Brain microvascular endothelial cell (primary cell): ENCODE results near the gene VRK1.

Source experiments
- DNase-seq: peaks from one replicate; pipeline ENCODE4 v3.0.0-alpha.2; 2020
- H3K27ac ChIP-seq: fragments of 250-450 bp; sonication (Bioruptor Pico); 2 replicates; pipeline ENCODE4 v1.5.1; 2020; ENCODE audit warnings: mild to moderate bottlenecking, moderate library complexity
- H3K27me3 ChIP-seq: fragments of 250-450 bp; sonication (Bioruptor Pico); replicated peaks from 2 replicates; pipeline ENCODE4 v1.5.1; 2020; ENCODE audit warnings: mild to moderate bottlenecking
- H3K36me3 ChIP-seq: fragments of 250-450 bp; sonication (Bioruptor Pico); replicated peaks from 2 replicates; pipeline ENCODE4 v1.5.1; 2020; ENCODE audit warnings: mild to moderate bottlenecking
- H3K4me3 ChIP-seq: 2 replicates; pipeline ENCODE4 v1.5.1; 2011; ENCODE audit warnings: low read depth, mild to moderate bottlenecking, control low read depth, low read length, moderate library complexity
- in situ Hi-C: cut with HindIII; loops from 2 replicates; pipeline ENCODE4 v1.10.0; 2017; ENCODE audit warnings: low sequenced_read_pairs, low pct_ligation_motif_present
- TF ChIP-seq, protein P1 (sequence below): IDR thresholded peaks from 2 replicates; pipeline ENCODE4 v1.5.1; 2011; ENCODE audit warnings: low read depth, mild to moderate bottlenecking, moderate library complexity, low read length, control low read depth, inconsistent platforms; ENCODE audit errors: missing control alignments

VRK1 gene

DNA sequence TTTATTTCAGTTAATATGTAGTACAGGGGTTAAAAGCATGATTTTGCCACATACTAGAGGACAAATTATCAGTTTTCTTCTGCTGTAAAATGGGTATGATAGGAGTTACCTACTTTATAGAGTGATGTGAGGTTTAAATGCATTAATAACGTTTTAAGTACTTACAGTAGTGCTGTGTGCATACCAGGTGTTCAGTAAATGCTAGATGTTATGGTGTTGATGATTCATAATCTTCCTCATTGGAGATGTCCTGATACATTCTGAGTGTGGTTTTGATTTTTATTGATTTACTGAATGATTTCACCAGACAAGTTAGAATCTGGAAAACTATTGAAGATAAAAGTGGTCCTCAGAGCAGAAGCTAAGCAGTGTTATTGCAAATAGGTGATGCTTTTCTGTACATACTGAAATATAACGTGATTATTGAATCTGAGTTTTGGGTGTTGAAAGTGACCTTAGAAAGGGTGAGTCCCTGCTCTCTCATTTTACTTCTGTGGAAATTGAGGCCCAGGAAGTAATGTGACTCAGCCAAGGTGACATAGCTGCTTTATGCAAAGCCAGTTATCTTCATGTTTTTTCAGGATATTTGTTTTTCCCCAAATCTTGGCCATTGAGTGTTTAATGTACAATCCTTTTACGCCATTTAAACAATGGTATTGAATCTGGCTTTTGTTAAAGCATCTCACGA, 54.7 kb downstream of the VRK1 start:
- TF ChIP-seq, protein P1, sequence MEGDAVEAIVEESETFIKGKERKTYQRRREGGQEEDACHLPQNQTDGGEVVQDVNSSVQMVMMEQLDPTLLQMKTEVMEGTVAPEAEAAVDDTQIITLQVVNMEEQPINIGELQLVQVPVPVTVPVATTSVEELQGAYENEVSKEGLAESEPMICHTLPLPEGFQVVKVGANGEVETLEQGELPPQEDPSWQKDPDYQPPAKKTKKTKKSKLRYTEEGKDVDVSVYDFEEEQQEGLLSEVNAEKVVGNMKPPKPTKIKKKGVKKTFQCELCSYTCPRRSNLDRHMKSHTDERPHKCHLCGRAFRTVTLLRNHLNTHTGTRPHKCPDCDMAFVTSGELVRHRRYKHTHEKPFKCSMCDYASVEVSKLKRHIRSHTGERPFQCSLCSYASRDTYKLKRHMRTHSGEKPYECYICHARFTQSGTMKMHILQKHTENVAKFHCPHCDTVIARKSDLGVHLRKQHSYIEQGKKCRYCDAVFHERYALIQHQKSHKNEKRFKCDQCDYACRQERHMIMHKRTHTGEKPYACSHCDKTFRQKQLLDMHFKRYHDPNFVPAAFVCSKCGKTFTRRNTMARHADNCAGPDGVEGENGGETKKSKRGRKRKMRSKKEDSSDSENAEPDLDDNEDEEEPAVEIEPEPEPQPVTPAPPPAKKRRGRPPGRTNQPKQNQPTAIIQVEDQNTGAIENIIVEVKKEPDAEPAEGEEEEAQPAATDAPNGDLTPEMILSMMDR: no peak
- no peak overlapping the region for H3K27ac ChIP-seq
- H3K27me3 ChIP-seq: no peaks in the 10 kb centered on the region
- DNase-seq: no peak
- H3K36me3 ChIP-seq: no peaks in the 10 kb centered on the region
- in situ Hi-C loops: no loop called here
- H3K4me3 ChIP-seq: no peak overlapping the region

DNA sequence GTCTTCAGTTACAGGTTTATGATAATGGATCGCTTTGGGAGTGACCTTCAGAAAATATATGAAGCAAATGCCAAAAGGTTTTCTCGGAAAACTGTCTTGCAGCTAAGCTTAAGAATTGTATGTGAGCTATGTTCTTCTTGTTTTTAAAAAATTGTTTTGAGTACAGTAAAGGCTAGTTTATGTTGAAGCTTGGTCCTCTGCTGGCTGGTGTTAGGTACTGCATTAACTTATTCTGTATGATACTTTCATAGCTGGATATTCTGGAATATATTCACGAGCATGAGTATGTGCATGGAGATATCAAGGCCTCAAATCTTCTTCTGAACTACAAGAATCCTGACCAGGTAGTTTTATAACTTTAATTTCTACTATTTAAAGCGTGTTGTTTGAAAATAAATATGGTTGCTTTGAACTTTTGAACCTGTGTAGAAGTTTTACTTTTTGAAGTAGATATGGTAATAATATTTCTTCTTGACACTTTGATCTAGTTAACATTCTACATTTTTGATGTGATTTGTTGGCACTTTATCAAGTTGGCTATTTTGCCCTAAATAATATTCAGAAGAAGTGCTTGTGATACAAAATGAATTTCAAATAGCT, 55.7 kb downstream of the VRK1 start:
- in situ Hi-C loops: no loop called here
- no peaks in the 10 kb centered on the region for H3K36me3 ChIP-seq
- peak; percentile 54 for DNase-seq

DNA sequence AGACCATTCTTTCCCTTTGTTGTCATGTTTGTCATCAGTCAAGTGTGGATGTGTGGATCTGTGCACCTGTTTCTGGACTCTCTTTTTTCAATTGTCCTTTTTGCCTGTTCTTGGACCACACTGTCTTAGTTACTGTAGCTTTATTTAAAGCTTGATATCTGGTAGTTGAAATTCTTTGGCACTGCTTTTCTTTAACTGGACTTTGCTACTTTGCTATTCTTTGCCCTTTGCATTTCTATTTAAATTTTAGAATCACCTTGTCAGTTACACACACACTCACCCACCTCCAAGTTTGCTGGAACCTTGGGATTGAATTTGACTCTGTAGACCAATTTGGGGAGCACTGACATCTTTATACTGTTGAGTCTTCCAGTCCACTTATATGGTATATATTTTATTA, 61.5 kb downstream of the VRK1 start:
- no peaks in the 10 kb centered on the region for H3K27me3 ChIP-seq
- TF ChIP-seq, protein P1: no peak
- no peak overlapping the region for H3K27ac ChIP-seq
- H3K4me3 ChIP-seq: no peak overlapping the region
- no peaks in the 10 kb centered on the region for H3K36me3 ChIP-seq
- in situ Hi-C loops: no loop called here
- DNase-seq: no peak

More for the DNA sequence above, 55.7 kb downstream of the VRK1 start:
- Histone ChIP-seq H3K27ac (no peak overlapping the region), H3K27me3 (no peaks in the 10 kb centered on the region), H3K4me3 (no peak overlapping the region)
- TF ChIP-seq, protein P1: peak; percentile 64

DNA sequence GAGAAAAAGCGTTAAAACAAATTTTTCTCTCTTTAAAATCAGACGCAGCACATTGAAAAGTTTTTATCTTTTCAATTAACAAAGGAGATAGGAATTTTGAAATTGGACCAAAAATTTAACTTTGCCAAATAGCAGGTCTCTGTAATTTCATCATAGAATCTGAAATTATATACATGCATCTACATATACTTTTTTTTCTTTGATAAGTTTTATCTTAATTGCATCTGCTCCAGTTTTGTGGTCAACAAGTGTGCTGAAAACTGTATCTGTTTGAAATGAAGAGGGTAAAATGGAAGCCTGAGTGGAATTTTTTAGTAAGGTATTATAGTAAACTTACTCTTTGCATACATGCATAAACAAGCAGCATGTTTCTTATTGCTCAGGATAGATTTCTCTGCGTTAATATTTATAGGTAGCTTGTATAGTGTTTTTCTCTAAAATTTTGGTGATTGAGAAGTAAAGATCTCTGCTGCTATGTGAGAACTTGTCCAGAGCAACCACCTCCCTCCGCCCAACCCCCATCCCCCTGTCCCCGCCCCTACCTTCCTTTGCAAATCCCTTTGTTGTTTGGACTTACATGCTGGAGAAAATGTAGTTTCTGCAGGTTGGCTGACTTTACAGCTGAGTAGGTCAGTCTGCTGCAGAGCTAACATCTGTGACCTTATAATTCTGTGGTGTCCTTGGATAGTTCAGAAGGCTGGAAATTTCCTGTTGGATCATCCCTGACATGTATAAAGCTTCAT, 64.6 kb downstream of the VRK1 start:
- TF ChIP-seq, protein P1: no peak
- H3K4me3 ChIP-seq: no peak overlapping the region
- no peaks in the 10 kb centered on the region for H3K27me3 ChIP-seq
- in situ Hi-C loops: no loop called here
- DNase-seq: no peak
- H3K27ac ChIP-seq: no peak overlapping the region
- no peaks in the 10 kb centered on the region for H3K36me3 ChIP-seq

DNA sequence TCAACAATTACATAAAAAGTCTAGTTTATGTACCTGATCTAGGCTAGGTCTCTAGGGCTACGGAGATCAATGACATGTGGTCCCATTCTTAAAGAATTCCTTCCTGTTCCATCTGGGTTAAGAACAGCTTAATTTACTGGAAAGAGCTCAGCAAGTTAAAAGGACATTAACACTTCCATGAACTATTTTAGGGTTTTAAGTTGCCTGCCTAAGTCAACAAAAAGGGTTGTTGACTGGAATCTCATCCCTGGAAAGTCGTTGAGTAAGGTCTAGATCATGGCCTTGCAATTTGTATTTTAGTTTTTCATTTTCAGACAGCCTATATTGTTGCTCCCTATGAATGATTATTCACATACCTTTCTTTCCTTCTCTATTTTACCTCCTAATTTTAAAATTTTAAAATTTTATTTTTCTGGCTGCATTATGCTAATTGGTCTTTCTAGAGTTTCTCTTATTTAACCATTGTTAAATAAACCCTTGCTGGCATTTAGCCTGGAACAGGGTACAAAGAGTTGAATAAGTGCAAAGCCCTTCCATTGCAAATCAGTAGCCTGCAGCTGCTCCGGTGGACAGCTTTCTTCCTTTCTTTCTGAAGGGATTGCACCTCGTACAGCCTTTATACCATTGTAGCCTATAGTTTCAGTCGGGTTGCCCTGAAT, 66.3 kb downstream of the VRK1 start:
- TF ChIP-seq, protein P1: no peak
- no peak for DNase-seq
- Histone ChIP-seq H3K4me3 (no peak overlapping the region), H3K27ac (no peak overlapping the region), H3K27me3 (no peaks in the 10 kb centered on the region), H3K36me3 (no peaks in the 10 kb centered on the region)
- in situ Hi-C loops: no loop called here
